Measurements from ENCODE around the gene HBS1L. TPM values are rescaled to one million over a fixed set of nuclear protein-coding genes. Genes with fewer than 3 reads are reported as not detected.

HBS1L gene
- total and polyA plus RNA-seq, 10 of the 15 experiments (the other 5 are each of a cell fraction or from before 2014, with no cell fraction given): 58.7 to 142 (median 78.8) TPM

DNA sequence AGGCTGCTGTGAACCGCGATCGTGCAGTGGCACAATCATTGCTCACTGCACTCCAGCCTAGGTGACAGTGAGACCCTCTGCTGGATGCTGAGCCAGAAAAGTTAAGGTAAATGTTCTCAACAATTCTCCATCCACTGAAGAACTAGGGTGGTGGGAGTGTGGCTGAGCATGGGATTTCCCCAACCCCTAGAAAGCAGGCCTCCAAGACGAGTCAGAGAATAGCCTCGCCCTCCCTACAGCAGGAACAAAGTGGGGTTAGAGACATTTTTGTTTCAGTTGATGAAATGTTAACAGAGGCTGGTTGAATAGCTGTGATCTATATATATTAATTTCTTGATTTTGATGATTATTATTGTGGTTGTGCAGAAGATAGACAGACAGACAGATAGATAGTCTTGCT lies 98.6 kb downstream of the HBS1L start:
- CTCF ChIA-PET: interaction anchor here (1.2 to 1.3 kb wide), 2 partner anchors 9 to 16 kb away, joined by 3 to 5 read pairs; no protein-coding TSS in a partner anchor
- Histone ChIP-seq H3K9me3 (replicated peaks; ENCODE audit: control insufficient read depth, insufficient read depth, low read length) (no peaks in the 10 kb centered on the region), H4K20me1 (ENCODE audit: control insufficient read depth, insufficient read depth) (no peaks in the 10 kb centered on the region), H3K27ac (ENCODE audit: control insufficient read depth, insufficient read depth) (no peak overlapping the region), H2AFZ (ENCODE audit: control insufficient read depth, low read depth, low read length) (no peak overlapping the region), H3K36me3 (ENCODE audit: control insufficient read depth in 2 of 2, insufficient read depth in 2 of 2, low read length in 1 of 2) (0 out of 4 replicates have a peak, but pooled peaks cover 0 to under 1% of the 10 kb centered on the region in 2 experiments), H3K27me3 (replicated peaks in 1 of 2; ENCODE audit: control insufficient read depth in 2 of 2, insufficient read depth in 2 of 2, low read length in 1 of 2) (no peaks in the 10 kb centered on the region), H3K4me1 (ENCODE audit: control insufficient read depth, insufficient read depth, low read length) (no peaks in the 10 kb centered on the region), H3K79me2 (ENCODE audit: control insufficient read depth, insufficient read depth, low read length) (no peaks in the 10 kb centered on the region), H3K9ac (ENCODE audit: control insufficient read depth, insufficient read depth, low read length) (no peak overlapping the region), H3K4me3 (no peak overlapping the region), H3K4me2 (ENCODE audit: control insufficient read depth, insufficient read depth) (no peak overlapping the region)
- BruUV-seq (replicated peaks): no TSS peak
- RAD21 ChIA-PET (ENCODE audit: unreplicated experiment): no interaction called here
- no peak for ATAC-seq
- FAIRE-seq: no peak
- SMC1A ChIA-PET (ENCODE audit: uncharacterized antibody, unreplicated experiment): interaction anchor here (1.2 kb wide), 1 partner anchor 16 kb away, joined by 4 read pairs; no protein-coding TSS in a partner anchor
- WGBS (ENCODE audit: insufficient coverage, insufficient replicate concordance, low lambda C conversion rate, missing lambda C conversion rate): 79% methylated on average over 5 of the region's 5 CpGs
- in situ Hi-C loops (cut with MboI): no loop called here
- no peak for DNase-seq (ENCODE audit: low read depth, low spot score)
- TF ChIP-seq USF1 (IDR thresholded peaks at IDR 0.05; ENCODE audit: borderline replicate concordance, extremely low read length, insufficient read depth, low read depth, low read length) (no peak), SMC3 (IDR thresholded peaks at IDR 0.05; ENCODE audit: borderline replicate concordance, low read length) (no peak), SUPT20H (IDR thresholded peaks at IDR 0.05; ENCODE audit: borderline replicate concordance, control insufficient read depth, low read depth, low read length) (no peak), E4F1 (IDR thresholded peaks at IDR 0.05; ENCODE audit: borderline replicate concordance, partially characterized antibody) (no peak), IRF3 (IDR thresholded peaks at IDR 0.05) (no peak), GATAD2B (conservative IDR thresholded peaks at IDR 0.05; ENCODE audit: low read depth) (no peak), CHD1 (IDR thresholded peaks at IDR 0.05; ENCODE audit: low read depth, low read length) (no peak), NFIC (IDR thresholded peaks at IDR 0.05; ENCODE audit: low read depth, low read length) (no peak), IRF5 (IDR thresholded peaks at IDR 0.05; ENCODE audit: borderline replicate concordance) (no peak), POLR2A (IDR thresholded peaks at IDR 0.05; ENCODE audit: low read depth, low read length) (no peak), RCOR1 (conservative IDR thresholded peaks at IDR 0.05; ENCODE audit: low read depth, low read length) (no peak), TCF12 (IDR thresholded peaks at IDR 0.05; ENCODE audit: low read depth, low read length) (no peak), HDAC2 (IDR thresholded peaks at IDR 0.05) (no peak), ZNF24 (IDR thresholded peaks at IDR 0.05) (no peak), CREB1 (IDR thresholded peaks at IDR 0.05; ENCODE audit: low read depth) (no peak), PAX8 (IDR thresholded peaks at IDR 0.05) (no peak), RUNX3 (IDR thresholded peaks at IDR 0.05; ENCODE audit: low read length) (no peak)
- POLR2A ChIA-PET: no interaction called here
- intact Hi-C loops (cut with micrococcal nuclease; ENCODE audit: unreplicated experiment): loop anchor here (10.0 kb wide), 1 partner anchor 479 kb away; no protein-coding TSS in a partner anchor

All from GM12878 (cell line).